Gastrocnemius medialis (tissue), 4 donors: Measurements from ENCODE around the gene CABCOCO1.

ENCODE experiments used
- POLR2A ChIP-seq, 2 donors: fragments of 450-650 bp; IDR thresholded peaks; one replicate each; pipeline ENCODE4 v1.6.1; 2017; ENCODE audit warnings: antibody characterized with exemption in 2 of 2, mild to moderate bottlenecking in 2 of 2, moderate library complexity in 2 of 2
- TF ChIP-seq, protein P1 (sequence below), 5 experiments: fragments of 450-650 bp in 3 of 5; fragments of 200-600 bp in 2 of 5; sonication (generic) in 2 of 5; IDR thresholded peaks in 4 of 5; conservative IDR thresholded peaks in 1 of 5; 1 replicate in 4 of 5; 2 replicates in 1 of 5; pipeline ENCODE4 v1.5.1; 2016 to 2019; ENCODE audit warnings: antibody characterized with exemption in 5 of 5, mild to moderate bottlenecking in 3 of 5, moderate library complexity in 3 of 5

DNA sequence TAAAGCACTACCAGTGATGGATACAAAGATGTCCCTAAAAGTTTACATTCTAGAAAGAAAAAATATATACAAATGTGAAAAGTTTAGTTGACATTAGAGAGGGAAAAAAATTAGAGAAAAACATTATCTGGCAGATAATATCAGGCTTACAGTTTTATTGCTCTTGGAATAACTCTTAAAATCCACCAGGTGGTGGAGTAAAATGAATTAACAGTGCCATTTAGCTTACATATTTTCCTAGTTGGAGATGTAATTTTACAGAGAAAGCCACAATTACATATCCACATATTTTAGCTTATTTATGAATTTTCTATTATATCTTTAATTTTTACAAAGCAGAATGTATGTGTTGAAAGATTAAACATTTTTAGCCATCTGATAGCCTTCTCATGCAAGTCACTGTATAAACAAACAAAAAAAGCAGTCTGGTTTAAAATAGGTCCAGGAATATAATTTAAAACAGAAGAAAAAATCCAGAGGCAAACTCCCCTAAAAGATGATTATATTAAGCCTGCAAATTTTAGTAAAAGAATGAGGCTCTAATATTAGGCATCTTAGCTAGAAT lies 6.5 kb downstream of the CABCOCO1 start:
- TF ChIP-seq, protein P1, sequence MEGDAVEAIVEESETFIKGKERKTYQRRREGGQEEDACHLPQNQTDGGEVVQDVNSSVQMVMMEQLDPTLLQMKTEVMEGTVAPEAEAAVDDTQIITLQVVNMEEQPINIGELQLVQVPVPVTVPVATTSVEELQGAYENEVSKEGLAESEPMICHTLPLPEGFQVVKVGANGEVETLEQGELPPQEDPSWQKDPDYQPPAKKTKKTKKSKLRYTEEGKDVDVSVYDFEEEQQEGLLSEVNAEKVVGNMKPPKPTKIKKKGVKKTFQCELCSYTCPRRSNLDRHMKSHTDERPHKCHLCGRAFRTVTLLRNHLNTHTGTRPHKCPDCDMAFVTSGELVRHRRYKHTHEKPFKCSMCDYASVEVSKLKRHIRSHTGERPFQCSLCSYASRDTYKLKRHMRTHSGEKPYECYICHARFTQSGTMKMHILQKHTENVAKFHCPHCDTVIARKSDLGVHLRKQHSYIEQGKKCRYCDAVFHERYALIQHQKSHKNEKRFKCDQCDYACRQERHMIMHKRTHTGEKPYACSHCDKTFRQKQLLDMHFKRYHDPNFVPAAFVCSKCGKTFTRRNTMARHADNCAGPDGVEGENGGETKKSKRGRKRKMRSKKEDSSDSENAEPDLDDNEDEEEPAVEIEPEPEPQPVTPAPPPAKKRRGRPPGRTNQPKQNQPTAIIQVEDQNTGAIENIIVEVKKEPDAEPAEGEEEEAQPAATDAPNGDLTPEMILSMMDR (IDR thresholded peaks at IDR 0.05 in 4 of 5, conservative IDR thresholded peaks at IDR 0.05 in 1 of 5) = no peak
- no peak for TF ChIP-seq POLR2A (IDR thresholded peaks at IDR 0.05)
